ENCODE data around the gene COX4I1. TPM values are rescaled to one million over a fixed set of nuclear protein-coding genes. Genes with fewer than 3 reads are reported as not detected.

Gene COX4I1
- total RNA-seq, 2 experiments from 2014 or later = 422 to 473 TPM

DNA sequence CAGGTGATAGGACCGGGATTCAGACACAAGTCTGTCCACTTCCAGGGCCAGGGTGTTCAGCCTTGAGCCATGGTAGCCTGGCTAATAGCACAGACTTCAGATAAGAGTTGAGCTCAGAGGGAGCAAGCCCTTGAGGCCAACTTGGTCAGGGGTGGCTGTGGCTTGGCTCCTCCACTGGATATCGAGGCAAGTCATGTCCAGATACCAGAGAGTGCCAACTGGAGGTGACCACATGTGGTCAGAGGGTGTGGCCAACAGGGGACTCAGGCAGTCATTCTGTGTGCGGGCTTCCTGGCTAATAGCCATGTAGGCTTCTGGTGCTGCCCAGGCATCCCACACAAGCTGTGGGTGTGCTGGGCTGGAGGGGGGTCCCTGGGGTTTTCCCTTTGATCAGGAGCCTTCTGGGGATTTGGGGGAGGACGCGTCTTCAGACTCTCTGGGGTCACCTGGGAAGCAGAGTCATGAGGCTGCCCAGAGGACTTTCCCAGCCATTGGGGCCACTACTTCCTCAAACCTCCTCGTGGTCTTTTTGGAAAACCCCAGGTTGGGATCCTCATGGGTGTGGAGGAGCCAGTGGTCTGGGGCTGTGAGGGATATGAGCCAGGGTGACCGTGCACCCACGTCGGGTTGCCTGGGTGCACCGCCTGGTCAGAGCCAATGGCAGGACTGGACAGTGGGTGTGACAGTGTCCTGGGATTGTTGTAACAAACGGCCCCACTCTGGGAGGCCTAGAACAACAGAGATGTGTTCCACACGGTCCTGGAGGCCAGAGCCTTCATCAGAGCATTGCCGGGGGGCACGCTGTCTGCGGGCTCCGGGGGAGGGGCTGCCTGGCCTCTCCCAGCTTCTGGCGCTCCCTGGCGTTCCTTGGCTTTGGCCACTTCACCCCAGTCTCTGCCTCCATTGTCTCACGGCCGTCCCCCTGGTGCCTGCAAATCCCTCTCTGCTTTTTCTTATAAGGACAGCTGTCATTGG lies 25.0 kb downstream of the COX4I1 start:
- H3K4me1 Mint-ChIP-seq = no peaks in the 10 kb centered on the region
- CTCF ChIA-PET = interaction anchor here (1.3 to 1.5 kb wide), 2 partner anchors 163 to 192 kb away, joined by 8 to 9 read pairs; no protein-coding TSS in a partner anchor
- H3K4me3 Mint-ChIP-seq = no peak overlapping the region
- no peak for DNase-seq
- H3K27ac Mint-ChIP-seq = no peak overlapping the region
- ATAC-seq = no peak
- peaks cover 4% of the 10 kb centered on the region for H3K9me3 Mint-ChIP-seq (ENCODE audit: low read depth)
- H3K36me3 Mint-ChIP-seq = peaks cover 4% of the 10 kb centered on the region
- peaks cover 25% of the 10 kb centered on the region for H3K27me3 Mint-ChIP-seq

DNA sequence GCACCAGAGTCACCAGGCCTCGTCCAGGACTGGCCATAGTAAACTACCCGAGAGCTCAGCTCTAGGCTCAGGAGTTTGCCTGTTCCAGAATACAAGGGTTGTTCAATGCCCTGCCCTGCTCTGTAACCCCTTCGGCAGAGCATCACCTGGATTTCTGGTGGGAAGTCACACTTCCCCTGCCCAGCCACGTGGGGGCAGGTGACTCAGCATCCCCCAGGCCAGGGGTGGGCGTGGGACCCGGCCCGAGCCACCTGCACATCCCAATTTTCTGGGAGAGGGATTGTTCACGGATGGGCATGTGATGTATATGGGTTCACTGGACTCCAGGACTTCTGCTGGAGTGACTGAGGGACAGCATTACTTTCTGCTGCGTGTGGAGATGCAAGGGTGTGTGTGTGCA lies 25.8 kb downstream of the COX4I1 start:
- no peak overlapping the region for H3K4me3 Mint-ChIP-seq

DNA sequence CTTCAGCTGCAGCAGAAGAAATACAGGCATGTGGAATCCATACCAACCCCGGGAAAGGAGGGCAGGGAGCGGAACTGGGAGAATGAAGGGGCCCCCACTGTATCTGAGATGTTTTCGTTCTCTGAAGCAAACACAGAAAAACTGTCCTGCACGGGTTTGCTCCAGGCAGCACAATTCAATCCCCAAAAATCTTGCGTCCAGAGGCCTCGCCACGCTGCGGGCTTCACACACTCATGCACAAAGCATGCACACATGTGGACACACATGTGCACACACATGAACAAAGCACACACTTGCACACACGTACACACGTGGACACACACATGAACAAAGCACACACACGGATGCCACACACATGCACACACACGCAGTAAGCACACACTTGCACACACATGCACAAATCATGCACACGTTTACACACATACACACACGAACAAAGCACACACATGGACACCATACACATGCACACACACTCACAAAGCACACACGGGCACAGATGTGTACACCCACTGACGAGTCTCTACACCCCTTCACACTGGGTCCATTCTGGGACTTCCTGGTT lies 27.3 kb downstream of the COX4I1 start:
- H3K27ac Mint-ChIP-seq = no peak overlapping the region
- H3K36me3 Mint-ChIP-seq = peaks cover 4% of the 10 kb centered on the region
- ATAC-seq = no peak
- H3K9me3 Mint-ChIP-seq (ENCODE audit: low read depth) = peaks cover 4% of the 10 kb centered on the region
- no peak for DNase-seq
- no peak overlapping the region for H3K4me3 Mint-ChIP-seq
- peaks cover 37% of the 10 kb centered on the region for H3K27me3 Mint-ChIP-seq
- no peaks in the 10 kb centered on the region for H3K4me1 Mint-ChIP-seq
- CTCF ChIA-PET = no interaction called here

More for the DNA sequence above, 25.8 kb downstream of the COX4I1 start:
- ATAC-seq (no peak), DNase-seq (no peak)
- Mint-ChIP-seq H3K36me3 (peaks cover 4% of the 10 kb centered on the region), H3K4me1 (no peaks in the 10 kb centered on the region), H3K27me3 (peaks cover 29% of the 10 kb centered on the region), H3K27ac (no peak overlapping the region), H3K9me3 (ENCODE audit: low read depth) (peaks cover 4% of the 10 kb centered on the region)
- CTCF ChIA-PET = no interaction called here

GRCh38 chr16:85828166-85828565 lies 28.7 kb downstream of the COX4I1 start:
- CTCF ChIA-PET = no interaction called here
- Mint-ChIP-seq H3K4me3 (no peak overlapping the region), H3K36me3 (peaks cover 4% of the 10 kb centered on the region), H3K27me3 (peaks cover 49% of the 10 kb centered on the region), H3K4me1 (no peaks in the 10 kb centered on the region), H3K9me3 (ENCODE audit: low read depth) (peaks cover 4% of the 10 kb centered on the region), H3K27ac (no peak overlapping the region)
- ATAC-seq (no peak), DNase-seq (no peak)

GRCh38 chr16:85829171-85829719 lies 29.8 kb downstream of the COX4I1 start:
- Mint-ChIP-seq H3K9me3 (ENCODE audit: low read depth) (peaks cover 4% of the 10 kb centered on the region), H3K36me3 (peaks cover 4% of the 10 kb centered on the region), H3K27ac (no peak overlapping the region), H3K4me1 (no peaks in the 10 kb centered on the region), H3K4me3 (no peak overlapping the region), H3K27me3 (peaks cover 49% of the 10 kb centered on the region)
- ATAC-seq = no peak
- CTCF ChIA-PET = no interaction called here
- DNase-seq = no peak

DNA sequence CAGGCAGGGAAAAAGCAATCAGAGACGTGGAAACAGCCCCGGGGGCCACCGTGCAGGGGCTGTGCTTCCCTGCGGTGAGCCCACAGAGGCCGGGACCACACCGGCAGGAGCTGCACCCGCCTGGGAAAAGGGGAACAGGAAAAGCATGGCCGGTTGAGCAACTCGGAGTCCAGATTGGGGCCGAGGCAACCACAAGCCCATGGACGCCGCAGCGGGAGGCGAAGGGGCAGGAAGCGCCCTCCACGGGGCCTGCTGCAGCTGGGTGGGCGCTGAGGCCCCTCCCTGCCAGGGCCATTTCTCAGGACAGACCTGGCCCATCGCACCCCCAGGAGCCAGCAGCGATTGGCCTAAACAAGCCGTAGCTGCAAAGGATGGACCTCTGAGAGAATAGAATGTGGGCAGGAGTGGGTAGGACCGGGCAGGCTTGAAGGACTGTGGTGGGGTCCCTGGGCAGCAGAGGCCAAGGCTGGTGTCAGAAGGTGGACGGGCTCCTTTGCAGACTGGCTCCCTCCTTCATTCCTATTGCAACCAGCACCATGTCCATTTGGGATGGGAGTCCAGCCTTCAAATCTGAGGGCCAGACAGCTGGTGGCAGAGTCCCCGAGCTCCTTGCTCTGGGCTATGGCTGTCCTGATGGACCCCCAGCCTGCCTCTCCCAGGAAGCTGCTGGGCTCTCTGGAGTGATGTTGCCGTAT lies 30.4 kb downstream of the COX4I1 start:
- CTCF ChIA-PET = interaction anchor here (1.6 kb wide), 1 partner anchor 9 kb away, joined by 4 read pairs; no protein-coding TSS in a partner anchor
- Mint-ChIP-seq H3K27ac (no peak overlapping the region), H3K4me1 (no peaks in the 10 kb centered on the region), H3K36me3 (peaks cover 4% of the 10 kb centered on the region), H3K27me3 (peaks cover 49% of the 10 kb centered on the region), H3K9me3 (ENCODE audit: low read depth) (peaks cover 4% of the 10 kb centered on the region), H3K4me3 (no peak overlapping the region)
- no peak for DNase-seq
- ATAC-seq = no peak

DNA sequence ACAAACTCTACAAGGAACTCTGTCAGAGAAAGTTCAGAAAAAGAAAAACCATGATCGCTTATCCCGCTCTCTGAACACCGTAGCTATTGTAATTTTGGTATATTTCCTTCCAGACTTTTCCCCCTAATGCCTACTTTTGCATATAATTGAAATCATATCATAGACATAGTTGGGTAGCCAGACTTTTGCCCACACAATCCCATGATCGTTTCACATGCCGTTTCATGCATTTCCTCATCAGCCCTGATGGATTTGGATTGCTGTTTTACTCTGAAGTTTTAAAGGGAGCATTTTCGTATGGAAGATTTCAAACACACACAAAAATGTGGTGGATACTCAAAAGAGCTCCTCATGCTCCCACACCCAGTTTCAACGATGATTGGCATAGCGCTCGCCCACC lies 31.3 kb downstream of the COX4I1 start:
- no peak overlapping the region for H3K4me3 Mint-ChIP-seq
- ATAC-seq (no peak), DNase-seq (no peak)
- peaks cover 4% of the 10 kb centered on the region for H3K36me3 Mint-ChIP-seq
- peaks cover 4% of the 10 kb centered on the region for H3K9me3 Mint-ChIP-seq (ENCODE audit: low read depth)
- no peaks in the 10 kb centered on the region for H3K4me1 Mint-ChIP-seq
- CTCF ChIA-PET = interaction anchor here (1.6 kb wide), 1 partner anchor 9 kb away, joined by 4 read pairs; no protein-coding TSS in a partner anchor
- H3K27ac Mint-ChIP-seq = no peak overlapping the region
- peaks cover 49% of the 10 kb centered on the region for H3K27me3 Mint-ChIP-seq

- H3K9me3 Mint-ChIP-seq (ENCODE audit: low read depth) = peaks cover 4% of the 10 kb centered on the region
- CTCF ChIA-PET = interaction anchor here (0.9 to 1.6 kb wide), 3 partner anchors 11 to 13 kb away, joined by 3 to 5 read pairs (median 3); no protein-coding TSS in a partner anchor
Observed at GRCh38 chr16:85832570-85833218, 33.2 kb downstream of the COX4I1 start.

DNA sequence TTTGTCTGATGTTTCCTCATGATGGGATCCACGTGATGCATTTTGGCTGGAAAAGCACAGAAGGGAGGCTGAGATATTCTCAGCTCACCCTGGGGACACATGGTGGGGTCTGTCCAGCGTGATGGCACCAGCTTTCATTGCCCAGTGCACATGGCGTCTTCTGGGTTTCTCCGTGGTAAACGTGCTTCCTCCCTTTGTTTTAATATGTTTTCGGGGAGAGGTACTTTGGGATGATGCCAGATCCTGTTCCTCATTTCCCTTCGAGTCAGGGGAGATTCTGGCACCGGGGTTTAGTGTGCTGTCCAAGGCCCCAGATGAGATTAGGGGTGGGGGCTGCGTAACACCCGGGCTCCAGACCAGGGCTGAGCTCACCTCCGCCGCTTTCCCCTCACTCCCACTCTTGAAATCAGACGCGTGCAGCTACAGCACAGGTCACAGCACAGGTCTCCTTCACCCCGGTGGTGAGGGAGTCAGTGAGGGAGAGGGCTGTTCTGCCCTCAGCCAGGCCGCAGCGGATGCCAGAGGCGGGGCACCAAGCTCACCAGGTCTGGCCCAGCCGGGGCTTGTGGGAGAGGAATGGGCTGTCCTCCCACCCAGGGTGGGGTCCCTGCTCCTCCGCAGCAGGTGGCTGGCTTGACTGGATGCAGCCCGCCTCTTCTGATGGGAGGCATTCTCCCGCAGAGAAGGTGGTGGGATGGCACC lies 33.9 kb downstream of the COX4I1 start:
- peaks cover 4% of the 10 kb centered on the region for H3K36me3 Mint-ChIP-seq
- peaks cover 4% of the 10 kb centered on the region for H3K9me3 Mint-ChIP-seq (ENCODE audit: low read depth)
- no peak overlapping the region for H3K4me3 Mint-ChIP-seq
- DNase-seq (no peak), ATAC-seq (no peak)
- H3K27ac Mint-ChIP-seq = no peak overlapping the region
- no peaks in the 10 kb centered on the region for H3K4me1 Mint-ChIP-seq
- CTCF ChIA-PET = interaction anchor here (1.6 kb wide), 1 partner anchor 12 kb away, joined by 5 read pairs; no protein-coding TSS in a partner anchor
- peaks cover 45% of the 10 kb centered on the region for H3K27me3 Mint-ChIP-seq

More at GRCh38 chr16:85832570-85833218, 33.2 kb downstream of the COX4I1 start:
- ATAC-seq (no peak), DNase-seq (no peak)
- Mint-ChIP-seq H3K36me3 (peaks cover 4% of the 10 kb centered on the region), H3K27me3 (peaks cover 43% of the 10 kb centered on the region), H3K4me1 (no peaks in the 10 kb centered on the region), H3K4me3 (no peak overlapping the region), H3K27ac (no peak overlapping the region)

DNA sequence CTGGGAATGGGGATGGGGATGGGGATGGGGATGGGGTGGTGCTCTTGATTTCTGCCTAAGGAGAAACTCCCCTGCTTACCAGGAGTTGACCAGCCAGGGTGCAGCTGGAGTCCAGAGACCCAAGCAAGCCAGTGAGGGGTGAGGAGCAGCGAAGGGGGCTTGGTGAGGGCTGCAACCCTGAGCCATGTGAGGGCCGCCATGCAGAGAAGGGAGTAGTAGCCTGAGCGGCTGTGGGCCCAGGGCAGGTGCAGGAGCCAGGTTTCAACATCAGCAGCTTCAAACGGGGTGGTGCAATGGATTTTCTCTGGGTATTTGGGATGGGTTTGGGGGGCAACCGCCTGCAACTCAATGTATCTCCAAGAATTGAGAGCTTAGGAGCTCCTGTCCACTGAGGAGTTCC lies 35.2 kb downstream of the COX4I1 start:
- Mint-ChIP-seq H3K27ac (no peak overlapping the region), H3K4me1 (no peaks in the 10 kb centered on the region), H3K4me3 (no peak overlapping the region), H3K9me3 (ENCODE audit: low read depth) (no peaks in the 10 kb centered on the region), H3K36me3 (no peaks in the 10 kb centered on the region), H3K27me3 (peaks cover 35% of the 10 kb centered on the region)
- no peak for DNase-seq
- ATAC-seq = no peak
- CTCF ChIA-PET = interaction anchor here (0.8 to 1.6 kb wide), 2 partner anchors 13 to 155 kb away, joined by 3 to 5 read pairs; no protein-coding TSS in a partner anchor

DNA sequence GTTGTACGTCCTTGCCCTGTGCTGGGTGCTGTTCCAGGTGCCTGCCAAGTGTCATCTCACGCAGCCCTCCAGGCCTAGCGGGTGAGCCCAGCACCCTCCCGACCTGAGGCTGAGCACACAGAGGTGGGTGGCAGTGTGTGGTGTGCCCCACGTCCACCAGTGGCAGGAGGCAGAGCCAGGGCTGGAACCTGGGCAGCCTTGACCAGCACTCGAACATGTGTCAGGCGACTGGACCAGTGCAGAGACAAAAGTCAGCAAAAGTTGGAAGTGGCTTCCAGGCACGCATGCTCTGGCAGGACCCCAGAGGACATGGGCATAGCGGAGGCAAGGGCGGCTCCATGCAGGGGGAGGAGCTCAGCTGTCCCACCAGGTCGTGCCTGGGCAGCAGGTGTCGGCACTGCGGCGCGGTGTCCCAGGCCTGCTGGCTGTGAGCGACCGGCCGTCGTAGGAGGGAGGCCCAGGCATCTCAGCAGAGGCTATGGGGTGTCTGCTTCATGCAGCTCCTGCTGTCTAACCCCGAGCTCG lies 35.8 kb downstream of the COX4I1 start:
- DNase-seq = no peak
- H3K4me1 Mint-ChIP-seq = no peaks in the 10 kb centered on the region
- no peak overlapping the region for H3K4me3 Mint-ChIP-seq
- CTCF ChIA-PET = interaction anchor here (0.8 kb wide), 1 partner anchor 154 kb away, joined by 3 read pairs; no protein-coding TSS in a partner anchor
- no peaks in the 10 kb centered on the region for H3K36me3 Mint-ChIP-seq
- no peak for ATAC-seq
- peaks cover 30% of the 10 kb centered on the region for H3K27me3 Mint-ChIP-seq
- no peaks in the 10 kb centered on the region for H3K9me3 Mint-ChIP-seq (ENCODE audit: low read depth)
- H3K27ac Mint-ChIP-seq = no peak overlapping the region
